SK-N-SH (cell line): Measurements from ENCODE around the gene TMEM255B.

Experiments used
- CHD2 ChIP-seq: fragments of 150-350 bp; IDR thresholded peaks from 2 replicates; pipeline ENCODE4 v1.6.1; 2018; ENCODE audit warnings: low read length; ENCODE audit not compliant: partially characterized antibody
- CTCF ChIP-seq: fragments of 200-600 bp; sonication (generic); IDR thresholded peaks from 2 replicates; pipeline ENCODE4 v1.6.1; 2017; ENCODE audit warnings: antibody characterized with exemption, mild to moderate bottlenecking, moderate library complexity
- EP300 ChIP-seq, 2 experiments: IDR thresholded peaks; 2 replicates each; pipeline versions ENCODE4 v1.4.0 to v1.6.1; 2012; ENCODE audit warnings: borderline replicate concordance in 1 of 2, low read depth in 1 of 2, low read length in 1 of 2
- GABPA ChIP-seq: IDR thresholded peaks from 2 replicates; pipeline ENCODE4 v1.4.0; 2012; ENCODE audit warnings: low read depth, mild to moderate bottlenecking
- GATA2 ChIP-seq: sonication (generic); formaldehyde crosslinking; IDR thresholded peaks from 2 replicates; pipeline ENCODE4 v1.5.0; 2020; ENCODE audit warnings: mild to moderate bottlenecking, missing genetic modification reagents
- MAX ChIP-seq: IDR thresholded peaks from 2 replicates; pipeline ENCODE4 v1.4.0; 2012; ENCODE audit warnings: low read depth
- POLR2AphosphoS5 ChIP-seq: IDR thresholded peaks from 2 replicates; pipeline ENCODE4 v1.6.1; 2012; ENCODE audit warnings: low read depth, low read length
- RFX5 ChIP-seq: IDR thresholded peaks from 2 replicates; pipeline ENCODE4 v1.6.1; 2012; ENCODE audit warnings: mild to moderate bottlenecking, improper control_type of control experiment, low read length
- SIN3A ChIP-seq: IDR thresholded peaks from 2 replicates; pipeline ENCODE4 v1.6.1; 2012; ENCODE audit warnings: low read depth, mild to moderate bottlenecking, low read length, moderate library complexity, borderline replicate concordance
- TAF1 ChIP-seq: IDR thresholded peaks from 2 replicates; pipeline ENCODE4 v1.6.1; 2012; ENCODE audit warnings: low read depth, mild to moderate bottlenecking, low read length, moderate library complexity, borderline replicate concordance
- USF2 ChIP-seq: fragments of 150-350 bp; IDR thresholded peaks from 2 replicates; pipeline ENCODE4 v1.6.1; 2017; ENCODE audit warnings: antibody characterized with exemption, low read length, low read depth, borderline replicate concordance
- YY1 ChIP-seq: IDR thresholded peaks from 2 replicates; pipeline ENCODE4 v1.4.0; 2012; ENCODE audit warnings: low read depth, mild to moderate bottlenecking

GRCh38 chr13:113759525-113760137 lies 605 bp downstream of the TMEM255B start:
- TF ChIP-seq SIN3A (no peak; the same call in 1 of the 2 replicates), RFX5 (no peak), POLR2AphosphoS5 (no peak), CTCF (no peak), YY1 (no peak), TAF1 (no peak), GABPA (no peak), MAX (no peak), GATA2 (CRISPR knock-in tag) (no peak), USF2 (no peak), EP300 (IDR thresholded peaks at IDR 0.05; ENCODE audit: borderline replicate concordance in 1 of 2, low read depth in 1 of 2, low read length in 1 of 2) (no peak), CHD2 (no peak)
